ENCODE data around the gene ZNHIT3.
"Not testable (repeated sequence)": the region's sequence is repeated elsewhere in the genome, so short reads cannot be mapped to it uniquely, and the experiment has no call there.

The ZNHIT3 gene

DNA sequence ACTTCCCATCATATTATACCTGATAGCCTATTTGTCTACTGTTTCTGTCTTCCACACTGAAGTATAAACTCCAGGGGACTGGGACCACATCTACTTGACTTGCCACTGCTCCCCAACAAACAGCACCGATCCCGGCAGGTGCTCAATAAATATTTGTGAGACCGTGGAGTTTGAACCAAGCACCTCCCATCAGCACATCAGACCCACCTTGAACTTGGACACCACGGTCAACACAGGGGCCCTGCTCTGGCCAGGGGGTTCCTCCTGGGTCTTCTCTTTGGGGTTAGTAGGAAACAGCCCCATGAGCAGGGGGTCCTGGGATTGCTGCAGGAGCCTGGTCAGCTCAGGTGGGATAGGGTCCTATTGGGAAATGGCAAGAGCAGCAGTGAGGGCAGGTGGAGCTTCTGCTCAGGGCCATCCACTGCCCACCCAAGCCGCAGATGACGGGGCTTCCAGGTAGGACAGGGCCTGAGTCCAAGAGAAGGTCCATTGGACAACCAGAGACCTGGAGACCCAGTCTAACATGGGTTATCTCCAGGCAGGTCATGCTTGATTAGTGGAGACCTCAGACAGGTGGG lies 19.9 kb downstream of the ZNHIT3 start:
- Histone ChIP-seq H3K4me3 (ENCODE audit: low read depth, low read length) (no peak overlapping the region), H3K36me3 (peaks cover 94% of the 10 kb centered on the region), H3K27me3 (ENCODE audit: insufficient read depth, low read depth, severe bottlenecking) (no peaks in the 10 kb centered on the region), H3K27ac (no peak overlapping the region), H3K9me3 (ENCODE audit: severe bottlenecking) (no peaks in the 10 kb centered on the region)
- TF ChIP-seq CTCF (IDR thresholded peaks at IDR 0.05; ENCODE audit: low read depth, low read length) = no peak
- no peak for DNase-seq

GRCh38 chr17:36506831-36507230 lies 20.4 kb downstream of the ZNHIT3 start:
- Histone ChIP-seq H3K27me3 (ENCODE audit: insufficient read depth, low read depth, severe bottlenecking) (no peaks in the 10 kb centered on the region), H3K36me3 (peaks cover 94% of the 10 kb centered on the region), H3K9me3 (ENCODE audit: severe bottlenecking) (no peaks in the 10 kb centered on the region), H3K4me3 (ENCODE audit: low read depth, low read length) (no peak overlapping the region), H3K27ac (no peak overlapping the region)
- no peak for DNase-seq
- no peak for TF ChIP-seq CTCF (IDR thresholded peaks at IDR 0.05; ENCODE audit: low read depth, low read length)

DNA sequence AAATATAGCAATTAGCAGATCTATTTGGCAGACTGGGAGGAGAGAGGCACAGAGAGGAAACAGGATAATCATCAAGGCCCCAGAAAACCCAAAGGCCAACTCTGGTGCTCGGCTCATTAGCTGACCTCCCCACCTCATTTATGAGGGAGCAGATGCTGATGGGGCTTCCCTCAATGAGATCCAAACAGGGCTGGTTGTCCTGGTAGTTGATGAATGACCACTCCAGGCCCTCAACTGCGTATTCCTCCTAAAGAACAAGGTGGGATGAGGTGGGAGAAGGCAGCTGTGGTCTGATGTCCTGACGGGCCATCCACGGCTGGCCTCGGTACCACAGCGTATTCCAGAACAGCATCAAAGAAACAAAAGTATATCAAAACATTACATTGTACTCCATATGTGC lies 20.8 kb downstream of the ZNHIT3 start:
- Histone ChIP-seq H3K27me3 (ENCODE audit: insufficient read depth, low read depth, severe bottlenecking) (no peaks in the 10 kb centered on the region), H3K9me3 (ENCODE audit: severe bottlenecking) (no peaks in the 10 kb centered on the region), H3K36me3 (peaks cover 94% of the 10 kb centered on the region), H3K27ac (no peak overlapping the region), H3K4me3 (ENCODE audit: low read depth, low read length) (no peak overlapping the region)
- no peak for DNase-seq
- no peak for TF ChIP-seq CTCF (IDR thresholded peaks at IDR 0.05; ENCODE audit: low read depth, low read length)

GRCh38 chr17:36508439-36508838 lies 22.0 kb downstream of the ZNHIT3 start:
- H3K4me3 ChIP-seq (ENCODE audit: low read depth, low read length); H3K27me3 ChIP-seq (ENCODE audit: insufficient read depth, low read depth, severe bottlenecking); H3K27ac ChIP-seq; H3K9me3 ChIP-seq (ENCODE audit: severe bottlenecking); DNase-seq: not testable (repeated sequence)
- H3K36me3 ChIP-seq = peaks cover 91% of the 10 kb centered on the region

DNA sequence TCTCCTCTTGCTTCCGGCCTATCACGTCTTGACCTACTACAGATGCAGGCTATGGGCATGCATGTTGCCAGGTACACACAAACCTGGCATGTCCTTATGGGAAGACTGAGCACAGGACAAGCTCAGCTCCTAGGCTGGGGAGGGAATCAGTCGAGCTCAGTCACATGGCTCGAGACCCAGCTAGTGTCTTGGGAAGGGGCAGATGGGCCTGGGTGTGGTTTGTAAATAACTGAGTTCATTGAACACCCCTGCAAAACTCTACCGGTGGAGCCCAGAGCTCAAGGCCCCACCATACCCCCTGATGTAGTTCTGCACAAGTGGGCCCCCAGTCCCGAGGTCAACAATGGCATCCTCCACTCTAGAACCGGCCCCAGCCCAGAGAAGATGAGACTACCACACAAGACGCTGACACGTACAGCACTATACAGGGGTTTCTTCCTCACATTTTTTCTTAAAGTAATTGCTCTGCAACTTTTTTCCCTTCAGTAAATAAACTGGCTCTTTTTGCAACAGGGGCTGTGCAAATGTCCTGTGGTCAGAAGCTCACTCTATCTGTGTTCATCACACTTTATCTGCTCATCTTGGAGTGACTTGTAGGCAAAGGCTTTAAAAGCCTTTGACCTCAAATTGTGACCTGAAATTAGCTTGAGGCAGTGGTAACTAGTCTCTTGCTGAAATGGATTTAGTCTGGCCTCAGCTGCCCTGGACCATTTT lies 22.9 kb downstream of the ZNHIT3 start:
- H3K36me3 ChIP-seq = peaks cover 91% of the 10 kb centered on the region
- no peak overlapping the region for H3K27ac ChIP-seq
- DNase-seq = no peak
- TF ChIP-seq CTCF (IDR thresholded peaks at IDR 0.05; ENCODE audit: low read depth, low read length) = no peak
- no peak overlapping the region for H3K4me3 ChIP-seq (ENCODE audit: low read depth, low read length)
- no peaks in the 10 kb centered on the region for H3K27me3 ChIP-seq (ENCODE audit: insufficient read depth, low read depth, severe bottlenecking)
- no peaks in the 10 kb centered on the region for H3K9me3 ChIP-seq (ENCODE audit: severe bottlenecking)

DNA sequence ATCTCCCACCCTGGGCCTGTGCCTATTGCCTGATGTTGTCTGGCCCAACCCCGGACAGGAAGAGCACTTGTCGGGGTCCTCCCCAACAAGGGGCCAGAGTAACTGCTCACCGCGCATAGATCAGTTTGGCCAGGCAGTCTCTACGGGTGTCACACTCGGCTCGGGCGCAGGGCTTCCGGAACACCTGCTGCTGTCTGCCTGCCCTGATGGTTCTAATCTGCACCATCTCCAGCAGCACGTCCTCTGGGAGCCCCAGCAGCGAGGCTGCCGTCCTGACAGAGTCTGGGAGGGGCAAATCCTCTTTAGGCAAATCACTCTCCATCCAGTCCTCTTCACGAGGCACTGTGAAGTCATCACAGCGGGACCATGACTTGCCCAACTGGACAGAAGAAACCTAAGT lies 24.2 kb downstream of the ZNHIT3 start:
- DNase-seq = peak; percentile 60
- TF ChIP-seq CTCF (IDR thresholded peaks at IDR 0.05; ENCODE audit: low read depth, low read length) = no peak

More for the DNA sequence above, 24.2 kb downstream of the ZNHIT3 start:
- no peak overlapping the region for H3K4me3 ChIP-seq (ENCODE audit: low read depth, low read length)
- no peaks in the 10 kb centered on the region for H3K9me3 ChIP-seq (ENCODE audit: severe bottlenecking)
- H3K27me3 ChIP-seq (ENCODE audit: insufficient read depth, low read depth, severe bottlenecking) = no peaks in the 10 kb centered on the region
- H3K36me3 ChIP-seq = peaks cover 89% of the 10 kb centered on the region
- no peak overlapping the region for H3K27ac ChIP-seq
